ENCODE results near the gene IMMP1L. TPM values are rescaled to one million over a fixed set of nuclear protein-coding genes. Genes with fewer than 3 reads are reported as not detected.

IMMP1L gene
- total and polyA plus RNA-seq, 2 of the 8 experiments (the other 6 are each of a cell fraction or from before 2014, with no cell fraction given), result 27.4 to 47.7 TPM

DNA sequence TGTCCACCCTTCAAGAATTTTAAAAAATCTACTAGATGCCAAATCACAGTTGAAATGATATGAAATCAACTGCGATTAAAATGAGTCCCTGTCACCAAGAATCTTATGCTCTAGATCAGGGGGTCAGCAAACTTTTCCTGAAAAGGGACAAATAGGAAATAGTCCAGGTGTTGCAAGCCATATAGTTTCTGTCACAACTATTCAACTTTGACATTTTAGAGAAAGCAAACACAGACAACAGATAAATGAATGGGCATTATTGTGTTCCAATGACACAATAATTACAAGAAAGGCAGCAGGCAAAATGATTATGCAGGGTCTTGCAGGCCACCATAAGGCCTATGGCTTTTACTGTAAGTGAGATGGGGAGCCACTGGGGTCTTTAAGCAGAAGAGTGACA is 58.6 kb downstream of the IMMP1L start:
- Histone ChIP-seq H4K20me1 (replicated peaks in 1 of 2; ENCODE audit: control insufficient read depth in 1 of 2, insufficient read depth in 2 of 2, low read length in 2 of 2) (no peaks in the 10 kb centered on the region), H3K14ac (ENCODE audit: insufficient read length) (no peak overlapping the region), H3K27me3 (replicated peaks in 1 of 4; ENCODE audit: control insufficient read depth in 3 of 4, extremely low read depth in 1 of 4, insufficient read depth in 3 of 4, low read length in 3 of 4) (peaks cover 0 to 1% (median 0%) of the 10 kb centered on the region in 4 experiments; a peak in 1 of 7 replicates), H3K23ac (ENCODE audit: insufficient read length) (no peak overlapping the region), H4K91ac (replicated peaks; ENCODE audit: insufficient read length, low read length) (no peak overlapping the region), H3K23me2 (ENCODE audit: low read depth, low read length) (no peaks in the 10 kb centered on the region), H3K9ac (replicated peaks in 1 of 4; ENCODE audit: extremely low read depth in 1 of 4, low read depth in 3 of 4, low read length in 3 of 4) (no peak overlapping the region), H3K4me2 (ENCODE audit: insufficient read depth in 1 of 2, low read depth in 2 of 2, low read length in 2 of 2) (no peak overlapping the region), H2BK5ac (ENCODE audit: low read depth, low read length) (no peak overlapping the region), H3K9me3 (ENCODE audit: insufficient read depth in 2 of 2, low read depth in 1 of 2, low read length in 1 of 2) (no peaks in the 10 kb centered on the region), H2BK12ac (ENCODE audit: low read depth, low read length) (no peak overlapping the region), H3K4ac (replicated peaks; ENCODE audit: insufficient read length, low read depth, low read length) (no peak overlapping the region), H3K4me1 (replicated peaks in 1 of 4; ENCODE audit: control insufficient read depth in 3 of 4, insufficient read depth in 4 of 4, low read length in 3 of 4) (no peaks in the 10 kb centered on the region), H2AFZ (ENCODE audit: low read length) (no peak overlapping the region), H3K79me1 (ENCODE audit: low read depth, low read length) (no peaks in the 10 kb centered on the region), H3K18ac (ENCODE audit: extremely low read depth, low read length) (no peak overlapping the region), H2AK5ac (ENCODE audit: low read depth, low read length) (no peak overlapping the region), H2BK15ac (ENCODE audit: low read length) (no peak overlapping the region), H4K8ac (ENCODE audit: extremely low read depth, insufficient read depth, low read length) (no peak overlapping the region), H2BK120ac (replicated peaks; ENCODE audit: low read depth, low read length) (no peak overlapping the region), H3K27ac (ENCODE audit: low read depth, low read length) (no peak overlapping the region), H3K56ac (replicated peaks; ENCODE audit: insufficient read length, low read depth, low read length) (no peak overlapping the region), H3K4me3 (ENCODE audit: extremely low read depth in 1 of 4, insufficient read depth in 2 of 4, low read depth in 3 of 4, low read length in 4 of 4) (no peak overlapping the region), H3K36me3 (ENCODE audit: control insufficient read depth in 2 of 4, insufficient read depth in 4 of 4, low read length in 3 of 4) (peaks cover 0 to 3% (median 0%) of the 10 kb centered on the region in 4 experiments; a peak in 2 of 8 replicates), H3K79me2 (ENCODE audit: control insufficient read depth in 1 of 2, insufficient read depth in 2 of 2, low read length in 2 of 2) (no peaks in the 10 kb centered on the region), H4K5ac (ENCODE audit: insufficient read length, low read depth, low read length) (no peak overlapping the region), H2BK20ac (ENCODE audit: low read length) (no peak overlapping the region)
- ChIA-PET POLR2A (ENCODE audit: partially characterized antibody) (no interaction called here), CTCF (ENCODE audit: partially characterized antibody) (no interaction called here)
- no peak for DNase-seq (ENCODE audit: low read depth in 1 of 2, low spot score in 2 of 2)
- FAIRE-seq, result no peak
- 100% methylated on average over 1 of the region's 1 CpG; no CpG with 5 or more reads in 1 of the 2 experiments for WGBS, 2 experiments (ENCODE audit: extremely low coverage in 1 of 2, insufficient coverage in 1 of 2, insufficient read length in 1 of 2, insufficient replicate concordance in 2 of 2, low coverage in 1 of 2, low lambda C conversion rate in 2 of 2, missing lambda C conversion rate in 1 of 2)
- no peak for TF ChIP-seq SIX5 (IDR thresholded peaks at IDR 0.05; ENCODE audit: low read depth, low read length)
- no peak for TF ChIP-seq KDM5A (IDR thresholded peaks at IDR 0.05; ENCODE audit: low read length)
- TF ChIP-seq CHD2 (IDR thresholded peaks at IDR 0.05; ENCODE audit: low read length), result no peak
- TF ChIP-seq CTBP2 (IDR thresholded peaks at IDR 0.05; ENCODE audit: borderline replicate concordance, insufficient read depth, insufficient read length, low read length), result no peak
- no peak for TF ChIP-seq BACH1 (IDR thresholded peaks at IDR 0.05; ENCODE audit: low read length)
- TF ChIP-seq ZNF274 (IDR thresholded peaks at IDR 0.05; ENCODE audit: borderline replicate concordance, extremely low read depth, low read length), result no peak
- TF ChIP-seq NRF1 (IDR thresholded peaks at IDR 0.05; ENCODE audit: low read depth, low read length), result no peak
- no peak for TF ChIP-seq SIN3A (conservative IDR thresholded peaks at IDR 0.05 in 1 of 2, IDR thresholded peaks at IDR 0.05 in 1 of 2; ENCODE audit: low read depth in 1 of 2, low read length in 2 of 2)
- TF ChIP-seq GABPA (IDR thresholded peaks at IDR 0.05; ENCODE audit: borderline replicate concordance, insufficient read depth, low read length), result no peak
- TF ChIP-seq SUZ12 (IDR thresholded peaks at IDR 0.05; ENCODE audit: low read length), result no peak
- TF ChIP-seq EZH2 (IDR thresholded peaks at IDR 0.05; ENCODE audit: low read depth, low read length, severe bottlenecking), result no peak
- no peak for TF ChIP-seq RFX5 (IDR thresholded peaks at IDR 0.05; ENCODE audit: borderline replicate concordance, low read depth, low read length)
- no peak for TF ChIP-seq RXRA (IDR thresholded peaks at IDR 0.05; ENCODE audit: insufficient read depth, low read depth, low read length)
- TF ChIP-seq RAD21 (IDR thresholded peaks at IDR 0.05 in 1 of 2, conservative IDR thresholded peaks at IDR 0.05 in 1 of 2; ENCODE audit: low read depth in 2 of 2, low read length in 2 of 2), result no peak

Measured in H1 (cell line).